Mesodermal cell (in vitro differentiated cells): Measurements from ENCODE around the gene FCHO2.
A peak's percentile ranks its signal among the peaks of the same experiment; 100 is the strongest.
"Not testable (repeated sequence)": the region's sequence is repeated elsewhere in the genome, so short reads cannot be mapped to it uniquely, and the experiment has no call there.

Source experiments
- H3K27ac ChIP-seq: 2 replicates; pipeline ENCODE4 v1.7.0; 2013; ENCODE audit warnings: mild to moderate bottlenecking, low read depth, low read length, moderate library complexity; ENCODE audit not compliant: severe bottlenecking
- H3K36me3 ChIP-seq: 2 replicates; pipeline ENCODE4 v1.7.1; 2013; ENCODE audit warnings: mild to moderate bottlenecking, low read length, moderate library complexity; ENCODE audit not compliant: control insufficient read depth, insufficient read depth
- H3K4me1 ChIP-seq: one replicate; pipeline ENCODE4 v1.7.1; 2013; ENCODE audit warnings: mild to moderate bottlenecking, low read length; ENCODE audit not compliant: insufficient read depth, control insufficient read depth, poor library complexity, severe bottlenecking
- H3K4me3 ChIP-seq: 2 replicates; pipeline ENCODE4 v1.7.0; 2013; ENCODE audit warnings: low read length, control low read depth, mild to moderate bottlenecking; ENCODE audit not compliant: insufficient read depth, poor library complexity, severe bottlenecking; ENCODE audit errors: extremely low read depth
- H3K9me3 ChIP-seq: 2 replicates; pipeline ENCODE4 v1.7.1; 2013; ENCODE audit warnings: mild to moderate bottlenecking, low read length, moderate library complexity; ENCODE audit not compliant: control insufficient read depth
- WGBS, 2 experiments: methylation state at CpG; one replicate each; pipeline ENCODE4 v1.1.5; 2013; ENCODE audit warnings: missing lambda C conversion rate in 2 of 2; ENCODE audit not compliant: insufficient coverage in 2 of 2; 5-methylcytosine and 5-hydroxymethylcytosine counted together

Gene FCHO2

DNA sequence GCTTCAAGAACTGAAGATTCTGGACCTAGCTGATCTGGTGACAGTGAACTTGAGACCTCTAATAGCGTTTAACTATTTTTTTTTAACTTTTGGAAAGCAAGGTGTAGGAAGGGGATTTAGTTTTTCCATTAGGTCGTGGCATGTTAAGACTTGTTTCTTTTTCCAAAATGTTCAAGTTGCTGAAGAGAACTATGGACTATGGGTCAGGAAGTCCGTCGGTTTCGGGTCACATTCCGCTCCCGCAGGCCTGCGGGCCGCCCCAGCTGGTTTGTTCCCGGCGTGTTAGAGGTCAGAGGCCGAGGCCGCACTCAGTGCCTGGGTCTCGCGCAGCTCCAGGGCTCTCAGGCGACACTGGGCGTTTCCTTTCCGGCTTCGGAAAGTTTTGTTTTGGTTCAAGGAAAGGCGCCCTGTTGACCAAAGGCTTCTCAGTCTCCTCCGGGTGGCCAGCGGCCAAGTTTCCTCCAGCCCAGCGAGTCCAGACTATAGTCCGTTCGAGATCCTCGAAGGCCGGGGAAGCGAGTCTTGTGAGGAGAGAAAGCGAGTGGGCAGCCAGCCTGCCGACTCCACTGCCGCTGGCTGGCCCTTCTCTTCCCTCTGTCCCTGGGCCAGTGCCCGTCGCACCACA lies 586 bp upstream of the FCHO2 start:
- H3K27ac ChIP-seq = peak overlapping the region; percentile 88

DNA sequence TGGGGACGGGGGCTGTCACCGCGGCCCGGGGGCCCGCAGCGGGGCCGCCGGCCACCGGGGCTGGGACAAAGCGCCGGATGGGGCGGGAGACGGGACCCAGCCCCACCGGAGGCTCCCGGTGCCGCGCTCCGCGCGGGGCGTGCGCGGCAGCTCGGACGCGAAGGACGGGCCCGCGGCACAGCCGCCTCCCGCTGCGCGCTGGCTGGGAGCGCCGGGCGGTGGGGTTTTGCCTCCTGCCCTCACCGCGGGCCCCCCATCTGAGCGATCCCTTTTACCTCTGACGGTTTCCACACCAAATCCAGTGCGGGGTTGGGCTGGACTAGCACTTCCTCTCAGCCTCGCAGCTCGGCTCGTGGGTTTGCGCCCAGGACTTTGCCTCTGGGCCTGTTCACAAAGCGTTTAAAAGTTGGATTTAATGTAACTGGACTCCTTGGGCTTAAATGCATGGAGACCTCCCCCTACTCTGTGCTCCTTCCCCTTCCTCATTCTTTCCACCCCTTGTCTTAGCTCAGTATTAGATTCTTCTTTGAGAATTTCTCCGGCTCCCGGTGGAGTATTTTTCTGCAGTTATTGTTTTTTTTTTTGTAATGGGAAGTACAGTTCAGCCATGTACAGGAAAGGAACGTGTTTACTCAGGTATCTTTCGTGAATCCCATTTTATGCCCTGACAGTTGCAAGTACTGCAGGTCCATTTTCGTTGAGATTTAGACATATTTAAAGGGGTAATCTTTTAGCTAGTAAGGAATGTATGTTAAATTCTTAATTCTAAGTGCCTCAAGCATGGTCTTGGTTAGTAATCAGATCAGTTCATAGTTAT lies 691 bp downstream of the FCHO2 start:
- Histone ChIP-seq H3K9me3 (no peaks in the 10 kb centered on the region), H3K4me1 (no peaks in the 10 kb centered on the region), H3K27ac (peak overlapping the region; percentile 88), H3K4me3 (peak overlapping the region; percentile 67), H3K36me3 (no peaks in the 10 kb centered on the region)
- 0 to 2% methylated on average over 36 to 43 of the region's 51 CpGs for WGBS, 2 experiments

More for the DNA sequence above, 586 bp upstream of the FCHO2 start:
- H3K36me3 ChIP-seq = no peaks in the 10 kb centered on the region
- no peaks in the 10 kb centered on the region for H3K4me1 ChIP-seq
- peak overlapping the region; percentile 67 for H3K4me3 ChIP-seq
- WGBS, 2 experiments = 51 to 57% methylated on average over 23 to 29 of the region's 33 CpGs
- no peaks in the 10 kb centered on the region for H3K9me3 ChIP-seq

DNA sequence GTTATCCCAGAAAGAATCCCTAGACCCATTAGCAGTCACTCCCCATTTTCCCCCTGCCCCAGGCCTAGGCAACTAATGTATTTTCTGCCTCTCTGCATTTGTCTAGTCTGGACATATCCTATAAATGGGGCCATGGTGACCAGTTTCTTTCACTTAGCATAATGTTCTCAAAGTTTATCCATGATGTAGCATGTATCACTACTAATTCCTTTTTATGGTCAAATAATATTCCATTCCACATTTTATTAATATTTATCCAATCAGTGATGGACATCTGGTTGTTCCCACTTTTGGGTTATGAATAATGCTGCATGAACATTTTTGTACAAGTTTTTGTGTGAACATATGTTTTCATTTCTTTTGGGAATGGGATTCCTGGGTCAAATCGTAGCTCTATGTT lies 1.5 kb downstream of the FCHO2 start:
- 100% methylated on average over 1 of the region's 1 CpG; no CpG with 5 or more reads in 1 of the 2 experiments for WGBS, 2 experiments
- no peak overlapping the region for H3K27ac ChIP-seq
- peak overlapping the region; percentile 67 for H3K4me3 ChIP-seq
- H3K9me3 ChIP-seq = no peaks in the 10 kb centered on the region
- no peaks in the 10 kb centered on the region for H3K4me1 ChIP-seq
- H3K36me3 ChIP-seq = no peaks in the 10 kb centered on the region

DNA sequence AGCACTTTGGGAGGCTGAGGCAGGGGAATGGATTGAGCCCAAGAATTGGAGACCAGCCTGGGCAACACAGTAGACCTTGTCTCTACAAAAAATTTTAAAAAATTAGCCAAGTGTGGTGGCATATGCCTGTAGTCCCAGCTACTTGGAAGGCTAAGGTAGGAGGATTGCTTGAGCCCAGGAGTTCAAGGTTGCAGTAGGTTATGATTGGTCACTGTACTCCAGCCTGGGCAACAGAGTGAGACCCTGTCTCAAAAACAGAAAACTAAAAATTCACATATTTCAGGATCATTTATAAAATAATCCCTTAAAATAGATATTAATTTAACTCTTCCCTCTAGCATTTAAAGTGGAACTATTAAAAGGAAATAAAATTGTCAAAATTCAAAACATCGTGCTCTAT lies 3.4 kb downstream of the FCHO2 start:
- no peaks in the 10 kb centered on the region for H3K36me3 ChIP-seq
- no peak overlapping the region for H3K4me3 ChIP-seq
- no CpG with 5 or more reads among the region's 1 CpG for WGBS, 2 experiments

DNA sequence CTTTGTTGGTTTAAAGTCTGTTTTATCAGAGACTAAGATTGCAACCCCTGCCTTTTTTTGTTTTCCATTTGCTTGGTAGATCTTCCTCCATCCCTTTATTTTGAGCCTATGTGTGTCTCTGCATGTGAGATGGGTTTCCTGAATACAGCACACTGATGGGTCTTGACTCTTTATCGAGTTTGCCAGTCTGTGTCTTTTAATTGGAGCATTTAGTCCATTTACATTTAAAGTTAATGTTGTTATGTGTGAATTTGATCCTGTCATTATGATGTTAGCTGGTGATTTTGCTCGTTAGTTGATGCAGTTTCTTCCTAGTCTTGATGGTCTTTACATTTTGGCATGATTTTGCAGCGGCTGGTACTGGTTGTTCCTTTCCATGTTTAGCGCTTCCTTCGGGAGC lies 18.6 kb downstream of the FCHO2 start:
- not testable (repeated sequence) for H3K27ac ChIP-seq, H3K9me3 ChIP-seq, H3K4me1 ChIP-seq, H3K4me3 ChIP-seq
- WGBS, 2 experiments = no CpG with 5 or more reads among the region's 5 CpGs
- H3K36me3 ChIP-seq = peaks cover 10% of the 10 kb centered on the region

More for the DNA sequence above, 3.4 kb downstream of the FCHO2 start:
- H3K4me1 ChIP-seq = no peaks in the 10 kb centered on the region
- H3K9me3 ChIP-seq = no peaks in the 10 kb centered on the region
- no peak overlapping the region for H3K27ac ChIP-seq

DNA sequence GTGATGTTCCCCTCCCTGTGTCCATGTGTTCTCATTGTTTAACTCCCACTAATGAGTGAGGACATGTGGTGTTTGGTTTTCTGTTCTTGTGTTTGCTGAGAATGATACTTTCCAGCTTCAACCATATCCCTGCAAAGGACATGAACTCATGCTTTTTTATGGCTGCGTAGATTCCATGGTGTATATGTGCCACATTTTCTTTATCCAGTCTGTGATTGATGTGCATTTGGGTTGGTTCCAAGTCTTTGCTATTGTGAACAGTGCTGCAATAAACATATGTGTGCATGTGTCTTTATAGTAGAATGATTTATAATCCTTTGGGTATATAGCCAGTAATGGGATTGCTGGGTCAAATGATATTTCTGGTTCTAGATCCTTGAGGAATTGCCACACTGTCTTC lies 21.0 kb downstream of the FCHO2 start:
- not testable (repeated sequence) for H3K4me1 ChIP-seq, H3K27ac ChIP-seq, H3K9me3 ChIP-seq, H3K4me3 ChIP-seq, H3K36me3 ChIP-seq
- 100% methylated on average over 1 of the region's 1 CpG; no CpG with 5 or more reads in 1 of the 2 experiments for WGBS, 2 experiments

DNA sequence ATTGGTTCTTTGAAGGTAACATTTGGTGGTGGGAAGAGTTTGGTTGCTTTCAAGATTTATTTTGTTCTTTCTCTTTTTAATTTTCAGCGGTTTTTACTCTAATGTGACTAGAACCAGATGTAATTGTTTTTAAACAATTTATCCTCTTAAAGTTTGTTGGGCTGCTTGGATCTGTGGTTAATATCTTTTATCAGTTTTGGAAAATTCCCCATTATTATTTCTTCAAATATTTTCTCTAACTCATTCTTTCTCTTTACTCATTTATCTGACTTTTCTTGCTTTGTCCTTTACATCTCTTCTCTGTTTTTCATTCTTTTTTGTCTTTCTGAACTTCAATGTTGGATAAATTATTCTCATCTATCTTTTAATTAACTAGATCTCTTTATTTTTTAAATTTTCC lies 29.9 kb downstream of the FCHO2 start:
- no peak overlapping the region for H3K27ac ChIP-seq
- no peak overlapping the region for H3K4me3 ChIP-seq
- no peaks in the 10 kb centered on the region for H3K4me1 ChIP-seq
- H3K36me3 ChIP-seq = peaks cover 12% of the 10 kb centered on the region
- no CpG with 5 or more reads among the region's 1 CpG for WGBS, 2 experiments
- no peaks in the 10 kb centered on the region for H3K9me3 ChIP-seq

DNA sequence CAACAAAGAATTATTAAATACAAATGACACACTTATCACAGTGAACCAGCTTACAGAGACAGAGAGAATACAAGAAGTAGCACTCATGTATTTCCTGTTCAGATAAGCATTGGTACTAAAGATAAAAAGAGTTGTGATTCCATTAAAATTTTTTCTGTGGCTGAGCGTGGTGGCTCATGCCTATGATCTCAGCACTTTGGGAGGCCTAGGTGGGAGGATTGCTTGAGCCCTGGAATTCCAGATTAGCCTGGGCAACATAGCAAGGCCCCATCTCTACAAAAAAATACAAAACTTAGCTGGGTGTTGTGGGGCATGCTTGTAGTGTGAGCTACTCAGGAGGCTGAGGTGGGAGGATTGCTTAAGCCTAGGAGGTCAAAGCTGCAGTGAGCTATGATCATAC lies 32.9 kb downstream of the FCHO2 start:
- Histone ChIP-seq H3K4me3 (no peak overlapping the region), H3K9me3 (no peaks in the 10 kb centered on the region), H3K4me1 (no peaks in the 10 kb centered on the region), H3K36me3 (peaks cover 22% of the 10 kb centered on the region), H3K27ac (no peak overlapping the region)
- no CpG with 5 or more reads among the region's 1 CpG for WGBS, 2 experiments

DNA sequence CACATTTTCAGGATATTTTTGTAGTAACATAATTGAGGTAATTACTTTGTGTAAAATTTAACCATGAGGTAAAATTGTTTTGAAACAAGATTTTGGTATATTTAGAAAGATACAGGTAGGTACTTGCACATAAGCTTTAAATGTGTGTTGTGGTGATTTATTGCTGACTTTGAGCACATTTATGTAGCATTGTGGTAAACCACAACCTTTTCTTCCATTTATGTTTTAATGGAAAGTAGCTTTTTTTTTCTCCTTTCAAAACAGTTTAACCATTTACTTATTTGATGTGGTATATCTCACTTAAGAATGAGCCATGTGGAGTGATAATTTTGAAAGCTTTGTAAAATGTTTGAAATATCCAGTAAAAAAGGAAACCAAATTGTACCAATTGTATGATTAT lies 35.6 kb downstream of the FCHO2 start:
- Histone ChIP-seq H3K27ac (no peak overlapping the region), H3K4me3 (no peak overlapping the region), H3K9me3 (peaks cover 3% of the 10 kb centered on the region), H3K4me1 (no peaks in the 10 kb centered on the region), H3K36me3 (peaks cover 36% of the 10 kb centered on the region)

DNA sequence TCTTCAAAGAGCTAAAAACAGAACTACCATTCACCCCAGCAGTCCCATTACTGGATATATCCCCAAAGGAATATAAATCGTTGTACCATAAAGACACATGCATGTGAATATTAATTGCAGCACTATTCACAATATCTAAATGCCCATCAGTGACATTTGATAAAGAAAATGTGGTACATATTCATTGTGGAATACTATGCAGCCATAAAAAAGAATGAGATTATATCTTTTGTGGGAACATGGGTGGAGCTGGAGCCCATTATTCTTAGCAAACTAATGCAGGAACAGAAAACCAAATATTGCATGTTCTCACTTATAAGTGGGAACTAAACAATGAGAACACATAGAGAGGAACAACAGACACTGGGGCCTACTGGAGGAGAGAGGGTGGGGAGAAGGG lies 38.7 kb downstream of the FCHO2 start:
- Histone ChIP-seq H3K4me1 (no peaks in the 10 kb centered on the region), H3K4me3 (no peak overlapping the region), H3K9me3 (peaks cover 3% of the 10 kb centered on the region), H3K36me3 (peaks cover 48% of the 10 kb centered on the region), H3K27ac (no peak overlapping the region)
- no CpG with 5 or more reads among the region's 1 CpG for WGBS, 2 experiments

DNA sequence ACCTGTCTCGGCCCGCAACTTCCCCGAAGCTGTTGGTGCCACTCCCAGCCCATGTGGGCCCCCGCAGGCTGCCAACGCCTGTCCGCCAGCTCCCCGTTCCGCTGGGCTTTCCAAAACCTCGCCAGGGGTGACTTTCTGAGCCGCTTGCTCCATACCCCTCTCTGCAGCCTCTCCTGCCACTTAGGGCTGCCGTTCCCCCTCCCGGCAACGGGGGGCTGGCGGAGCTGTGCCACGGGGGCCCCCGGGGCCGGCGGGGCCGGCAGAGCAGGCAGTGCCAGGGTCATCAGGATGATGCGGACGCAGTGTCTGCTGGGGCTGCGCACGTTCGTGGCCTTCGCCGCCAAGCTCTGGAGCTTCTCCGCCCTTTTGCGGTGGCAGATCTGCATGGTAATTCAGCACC lies 40.8 kb downstream of the FCHO2 start:
- 95 to 99% methylated on average over 22 to 28 of the region's 28 CpGs for WGBS, 2 experiments
- peaks cover 3% of the 10 kb centered on the region for H3K9me3 ChIP-seq
- no peaks in the 10 kb centered on the region for H3K4me1 ChIP-seq

More for the DNA sequence above, 40.8 kb downstream of the FCHO2 start:
- H3K27ac ChIP-seq = no peak overlapping the region
- peaks cover 45% of the 10 kb centered on the region for H3K36me3 ChIP-seq
- no peak overlapping the region for H3K4me3 ChIP-seq
